LNCaP clone FGC (cell line): ENCODE results near the gene ARHGAP45.

Experiments used
- DNase-seq: peaks from one replicate; pipeline ENCODE4 v3.0.0-alpha.2; 2011; ENCODE audit warnings: low read depth
- H3K4me3 ChIP-seq: 2 replicates; pipeline ENCODE4 v1.5.1; 2011; ENCODE audit warnings: mild to moderate bottlenecking, low read depth, low read length, control low read depth
- TF ChIP-seq, protein P1 (sequence below): IDR thresholded peaks from 2 replicates; pipeline ENCODE4 v1.5.1; 2012; ENCODE audit warnings: mild to moderate bottlenecking; ENCODE audit not compliant: control insufficient read depth, insufficient read depth; ENCODE audit errors: extremely low read depth

ARHGAP45 gene

DNA sequence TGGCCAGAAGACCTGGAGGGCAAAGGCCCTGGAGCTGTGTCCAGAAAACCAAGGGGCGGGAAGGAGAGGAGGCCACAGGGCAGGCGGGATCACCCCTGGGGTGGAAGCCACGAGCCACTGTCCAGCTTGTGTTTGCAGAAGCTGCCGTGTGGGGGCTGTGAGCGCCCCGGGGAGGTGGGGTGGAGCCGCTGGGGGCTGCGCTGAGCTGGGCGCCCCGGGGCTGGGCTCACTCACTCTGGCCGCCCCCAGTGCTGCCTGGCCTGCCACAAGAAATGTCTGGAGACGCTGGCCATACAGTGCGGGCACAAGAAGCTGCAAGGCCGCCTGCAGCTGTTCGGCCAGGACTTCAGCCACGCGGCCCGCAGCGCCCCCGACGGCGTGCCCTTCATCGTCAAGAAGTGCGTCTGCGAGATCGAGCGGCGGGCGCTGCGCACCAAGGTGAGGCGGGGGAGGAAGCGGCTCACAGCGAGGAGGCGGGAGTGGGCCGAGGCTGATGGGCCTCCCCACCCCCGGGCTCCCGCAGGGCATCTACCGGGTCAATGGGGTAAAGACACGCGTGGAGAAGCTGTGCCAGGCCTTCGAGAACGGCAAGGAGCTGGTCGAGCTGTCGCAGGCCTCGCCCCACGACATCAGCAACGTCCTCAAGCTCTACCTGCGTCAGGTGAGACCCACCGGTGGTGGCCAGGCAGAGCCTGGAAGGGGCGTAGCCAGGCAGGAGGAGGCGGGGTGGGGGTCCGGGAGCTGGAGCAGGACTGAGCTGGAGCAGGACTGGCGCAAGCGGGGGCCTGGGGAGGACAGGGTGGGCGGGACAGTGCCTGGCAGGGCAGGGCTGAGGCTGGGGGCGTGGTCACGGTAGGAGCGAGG, 14.6 kb downstream of the ARHGAP45 start:
- no peak for DNase-seq
- H3K4me3 ChIP-seq: peak overlapping the region; percentile 42
- TF ChIP-seq, protein P1, sequence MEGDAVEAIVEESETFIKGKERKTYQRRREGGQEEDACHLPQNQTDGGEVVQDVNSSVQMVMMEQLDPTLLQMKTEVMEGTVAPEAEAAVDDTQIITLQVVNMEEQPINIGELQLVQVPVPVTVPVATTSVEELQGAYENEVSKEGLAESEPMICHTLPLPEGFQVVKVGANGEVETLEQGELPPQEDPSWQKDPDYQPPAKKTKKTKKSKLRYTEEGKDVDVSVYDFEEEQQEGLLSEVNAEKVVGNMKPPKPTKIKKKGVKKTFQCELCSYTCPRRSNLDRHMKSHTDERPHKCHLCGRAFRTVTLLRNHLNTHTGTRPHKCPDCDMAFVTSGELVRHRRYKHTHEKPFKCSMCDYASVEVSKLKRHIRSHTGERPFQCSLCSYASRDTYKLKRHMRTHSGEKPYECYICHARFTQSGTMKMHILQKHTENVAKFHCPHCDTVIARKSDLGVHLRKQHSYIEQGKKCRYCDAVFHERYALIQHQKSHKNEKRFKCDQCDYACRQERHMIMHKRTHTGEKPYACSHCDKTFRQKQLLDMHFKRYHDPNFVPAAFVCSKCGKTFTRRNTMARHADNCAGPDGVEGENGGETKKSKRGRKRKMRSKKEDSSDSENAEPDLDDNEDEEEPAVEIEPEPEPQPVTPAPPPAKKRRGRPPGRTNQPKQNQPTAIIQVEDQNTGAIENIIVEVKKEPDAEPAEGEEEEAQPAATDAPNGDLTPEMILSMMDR: no peak

DNA sequence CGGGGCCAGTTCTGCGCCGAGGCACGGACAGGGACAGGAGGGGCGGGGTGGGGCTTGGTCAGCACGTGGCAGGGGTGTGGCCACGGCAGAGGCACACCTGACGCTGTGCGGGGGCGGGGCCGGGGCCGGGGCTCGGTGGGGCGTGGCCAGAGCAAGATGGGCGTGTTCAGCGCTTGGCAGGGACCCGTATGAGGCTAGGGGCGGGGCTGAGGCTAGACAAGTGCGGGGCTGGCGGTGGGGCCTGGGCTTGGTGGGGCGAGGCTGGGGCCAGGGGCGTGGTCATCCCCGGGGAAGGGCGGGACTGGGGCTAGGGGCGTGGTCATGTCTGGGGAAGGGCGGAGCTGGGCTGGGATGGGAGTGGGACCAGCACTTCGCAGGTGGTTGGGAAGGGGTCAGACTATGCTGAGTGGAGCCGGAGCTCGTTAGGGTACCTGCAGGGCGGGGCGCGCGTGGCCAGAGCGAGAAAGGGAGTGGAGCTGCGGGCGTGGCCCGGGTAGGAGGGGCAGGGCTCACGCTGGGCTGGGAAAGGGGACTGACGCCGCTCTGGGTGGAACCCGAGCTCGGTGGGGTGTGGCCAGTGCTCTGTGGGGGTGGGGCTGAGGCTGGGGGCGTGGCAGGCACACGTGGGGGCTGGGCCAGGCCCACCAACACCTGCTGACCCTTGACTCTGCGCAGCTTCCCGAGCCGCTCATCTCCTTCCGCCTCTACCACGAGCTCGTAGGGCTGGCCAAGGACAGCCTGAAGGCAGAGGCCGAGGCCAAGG, 15.4 kb downstream of the ARHGAP45 start:
- H3K4me3 ChIP-seq: peak overlapping the region; percentile 82
- peak; percentile 80 for DNase-seq
- TF ChIP-seq, protein P1: no peak

DNA sequence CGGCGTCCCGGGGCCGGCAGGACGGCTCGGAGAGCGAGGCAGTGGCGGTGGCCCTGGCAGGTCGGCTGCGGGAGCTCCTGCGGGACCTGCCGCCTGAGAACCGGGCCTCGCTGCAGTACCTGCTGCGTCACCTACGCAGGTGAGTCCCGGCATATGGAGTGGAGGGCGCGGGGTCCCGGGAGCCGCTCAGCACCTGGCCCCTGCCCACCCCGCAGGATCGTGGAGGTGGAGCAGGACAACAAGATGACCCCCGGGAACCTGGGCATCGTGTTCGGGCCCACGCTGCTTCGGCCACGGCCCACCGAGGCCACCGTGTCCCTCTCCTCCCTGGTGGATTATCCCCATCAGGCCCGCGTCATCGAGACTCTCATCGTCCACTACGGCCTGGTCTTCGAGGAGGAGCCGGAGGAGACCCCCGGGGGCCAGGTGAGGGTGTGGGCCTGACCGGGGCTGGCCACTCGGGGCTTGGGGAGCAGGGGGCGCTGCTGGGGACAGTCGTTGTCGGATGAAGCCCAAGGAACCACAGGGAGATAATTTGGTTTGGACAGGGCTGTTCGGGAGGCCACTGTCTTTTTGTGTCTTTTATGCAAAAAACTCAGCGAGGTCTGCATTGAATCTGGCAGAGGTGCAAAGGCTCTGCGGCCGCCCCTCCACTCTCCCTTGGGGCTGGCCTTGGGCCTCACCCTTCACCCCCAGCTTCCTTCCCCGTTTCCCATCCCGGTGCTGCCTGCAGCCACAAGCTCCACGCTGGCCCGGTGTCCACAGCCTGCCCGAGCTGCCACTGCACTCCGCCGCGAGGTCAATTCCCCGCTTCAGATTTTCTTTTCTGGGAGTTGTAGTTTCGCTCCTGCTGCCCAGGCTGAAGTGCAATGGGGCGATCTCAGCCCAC, 16.2 kb downstream of the ARHGAP45 start:
- DNase-seq: no peak
- TF ChIP-seq, protein P1: no peak
- H3K4me3 ChIP-seq: peak overlapping the region; percentile 82

DNA sequence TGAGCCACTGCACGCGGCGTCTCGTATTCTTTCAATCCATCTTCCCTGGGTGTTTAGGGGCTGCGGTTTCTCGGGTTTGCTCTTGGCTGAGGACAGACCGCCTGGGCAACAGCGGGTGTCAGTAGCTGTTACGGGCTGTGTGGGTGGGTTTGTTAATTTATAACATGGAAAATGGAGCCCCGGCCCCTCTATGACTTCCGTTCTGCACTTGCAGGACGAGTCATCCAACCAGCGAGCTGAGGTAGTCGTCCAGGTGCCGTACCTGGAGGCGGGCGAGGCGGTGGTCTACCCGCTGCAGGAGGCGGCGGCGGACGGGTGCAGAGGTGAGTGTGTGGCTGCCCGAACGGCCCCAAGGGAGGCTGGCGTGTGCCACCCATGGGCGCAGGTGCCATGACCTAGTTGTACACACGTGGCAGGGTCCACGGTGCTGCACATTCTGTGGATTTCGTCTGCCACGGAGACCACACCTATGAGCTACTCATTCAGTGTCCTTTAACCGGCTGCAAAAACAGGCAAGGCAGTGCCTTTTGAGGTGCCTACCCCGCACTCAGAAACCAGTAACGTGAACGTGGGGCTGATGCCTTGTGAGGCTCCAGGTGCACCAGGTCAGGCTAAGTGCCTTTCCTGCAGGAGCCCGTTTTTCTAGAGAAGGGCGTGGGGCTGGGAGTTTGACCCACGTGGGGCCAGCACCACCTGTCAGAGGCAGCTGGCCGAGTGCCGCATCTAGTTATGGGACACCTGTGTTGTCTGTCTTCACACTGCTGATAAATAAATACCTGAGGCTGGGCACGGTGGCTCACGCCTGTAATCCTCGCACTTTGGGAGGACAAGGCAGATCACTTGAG, 17.3 kb downstream of the ARHGAP45 start:
- DNase-seq: no peak
- TF ChIP-seq, protein P1: no peak
- peak overlapping the region; percentile 82 for H3K4me3 ChIP-seq

DNA sequence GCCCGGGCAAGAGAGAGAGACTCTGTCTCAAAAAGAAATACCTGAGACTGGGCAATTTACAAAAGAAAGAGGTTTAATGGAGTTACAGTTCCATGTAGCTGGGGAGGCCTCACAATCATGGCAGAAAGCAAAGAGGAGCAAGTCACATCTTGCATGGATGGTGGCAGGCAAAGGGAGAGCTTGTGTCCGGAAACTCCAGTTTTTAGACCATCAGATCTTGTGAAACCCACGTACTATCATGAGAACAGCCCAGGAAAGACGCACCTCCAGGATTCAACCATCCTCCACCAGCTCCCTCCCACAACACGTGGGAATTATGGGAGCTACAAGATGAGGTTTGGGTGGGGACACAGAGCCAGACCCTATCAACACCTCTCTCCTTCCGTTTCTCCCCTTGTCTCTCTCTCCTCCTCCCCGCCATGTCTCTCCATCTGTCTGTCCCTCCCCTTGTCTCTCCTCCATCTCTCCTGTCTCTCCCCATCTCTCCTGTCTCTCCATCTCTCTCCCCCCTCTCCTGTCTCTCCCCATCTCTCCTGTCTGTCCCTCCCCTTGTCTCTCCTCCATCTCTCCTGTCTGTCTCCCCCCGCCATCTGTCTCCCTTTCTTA, 18.2 kb downstream of the ARHGAP45 start:
- DNase-seq: no peak
- TF ChIP-seq, protein P1: no peak

More for the DNA sequence above, 18.2 kb downstream of the ARHGAP45 start:
- H3K4me3 ChIP-seq: no peak overlapping the region
